COR-L47 (cell line): ENCODE measurements around the gene FAM131C.
"Not testable (repeated sequence)": the region's sequence is repeated elsewhere in the genome, so short reads cannot be mapped to it uniquely, and the experiment has no call there.

ENCODE experiments used
- DNase-seq: peaks from one replicate; lab custom pipeline; 2025; lab: John Stamatoyannopoulos, UW

Gene FAM131C

DNA sequence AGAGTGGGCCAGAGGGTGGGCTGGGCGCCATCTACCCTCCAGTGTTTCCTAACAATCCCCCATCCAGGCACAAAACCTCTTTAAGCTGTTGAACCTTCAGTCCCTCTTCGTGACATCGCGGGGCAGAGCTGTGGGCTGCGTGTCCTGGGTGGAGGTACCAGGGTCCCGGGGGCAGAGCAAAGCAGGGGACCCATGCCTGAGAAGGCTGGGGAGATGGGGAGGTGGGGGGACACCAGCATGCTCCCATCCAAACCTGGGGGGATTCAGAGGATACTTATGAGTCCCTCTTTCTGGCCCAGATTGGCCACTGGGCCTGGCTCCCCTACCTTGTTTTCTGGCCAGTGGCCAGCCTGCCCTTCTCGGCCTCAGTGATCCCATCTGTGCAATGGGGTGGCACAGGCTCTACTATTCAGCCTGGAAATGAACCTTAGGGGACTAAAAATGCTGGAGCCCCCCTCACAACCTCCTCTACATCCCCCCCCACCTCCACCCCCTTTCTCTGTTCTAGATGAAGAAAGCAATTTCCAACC lies 40.3 kb downstream of the FAM131C start:
- DNase-seq, result not testable (repeated sequence)

DNA sequence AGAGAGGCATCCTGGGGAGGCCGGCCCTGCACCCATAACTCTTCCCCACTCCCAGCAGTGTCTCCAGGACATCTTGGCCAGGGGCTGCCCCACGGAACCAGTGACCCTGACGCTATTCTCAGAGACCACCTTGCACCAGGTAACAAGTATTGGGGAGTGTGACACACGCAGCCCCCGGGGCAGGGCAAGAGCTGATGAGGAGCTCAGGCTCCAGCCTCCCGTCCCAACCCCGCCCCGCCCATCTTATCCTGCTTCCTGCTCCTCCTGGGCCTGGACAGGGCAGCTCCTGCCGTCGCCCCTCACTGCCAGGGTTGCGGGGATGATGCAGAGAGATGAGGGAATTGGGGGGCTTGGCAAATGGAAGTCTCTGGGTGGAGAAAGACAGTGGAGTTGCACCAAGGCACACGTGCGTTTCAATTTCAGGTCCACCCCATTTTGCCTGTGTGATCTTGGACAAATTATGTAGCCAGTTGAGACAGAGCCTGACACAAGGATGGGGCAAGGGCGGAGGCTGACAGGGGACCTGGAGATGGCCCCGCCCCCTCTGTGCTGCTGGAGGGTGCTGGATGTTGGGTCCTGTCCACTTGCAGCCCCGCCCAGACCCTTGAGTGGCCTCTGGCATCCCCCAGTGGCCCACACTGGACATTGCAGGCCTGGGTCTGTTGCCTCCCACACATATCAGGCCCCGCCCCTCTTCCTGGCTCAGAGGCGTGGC lies 40.9 kb downstream of the FAM131C start:
- DNase-seq, result peak; percentile 76

DNA sequence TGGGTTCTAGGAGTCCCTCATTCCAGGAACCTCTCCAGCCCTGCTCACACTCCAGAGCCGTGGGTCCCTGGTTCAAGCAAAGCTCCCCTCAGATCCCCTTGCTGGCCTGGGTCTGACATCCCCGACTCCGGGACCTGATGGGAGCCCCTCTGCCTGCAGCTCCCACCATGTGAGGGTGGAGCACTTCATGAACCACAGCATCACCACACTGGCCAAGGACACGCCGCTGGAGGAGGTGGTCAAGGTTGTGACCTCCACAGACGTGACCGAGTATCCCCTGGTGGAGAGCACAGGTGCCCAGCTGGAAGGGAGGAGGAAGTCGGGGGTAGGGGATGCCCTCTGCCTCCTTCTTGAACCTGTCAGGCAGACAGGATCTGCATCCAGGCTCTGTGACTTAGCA lies 41.9 kb downstream of the FAM131C start:
- no peak for DNase-seq

DNA sequence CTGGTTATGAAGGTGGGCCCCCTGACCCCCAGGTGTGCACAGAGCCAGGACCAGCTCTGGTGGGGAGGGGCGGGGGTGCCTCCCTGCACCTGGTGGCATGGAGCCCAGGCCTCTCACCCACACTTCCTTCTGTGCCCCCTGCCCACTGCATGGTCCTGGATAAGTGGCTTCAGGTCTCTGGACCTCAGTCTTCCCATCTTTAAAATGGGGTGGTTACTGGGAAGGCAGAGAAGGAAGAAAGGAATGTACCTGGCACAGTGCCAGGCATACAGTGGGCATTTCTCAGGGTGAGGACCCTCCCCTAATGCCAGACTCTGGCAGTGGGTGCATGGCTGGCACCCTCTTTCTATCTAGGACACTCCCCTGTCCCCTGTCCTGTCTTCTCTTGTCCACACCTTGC lies 44.2 kb downstream of the FAM131C start:
- no peak for DNase-seq

DNA sequence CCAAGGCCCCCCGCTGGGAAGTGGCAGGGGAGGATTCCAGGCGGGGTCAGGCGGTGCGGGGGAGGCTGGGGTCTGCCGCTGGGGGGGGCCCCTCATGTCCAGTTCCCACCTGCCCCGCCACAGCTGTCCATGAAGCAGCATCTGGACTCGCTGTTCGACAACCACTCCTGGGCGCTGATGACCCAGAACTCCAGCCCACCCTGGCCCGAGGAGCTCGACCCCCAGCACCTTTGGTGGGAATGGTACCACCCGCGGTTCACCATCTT lies 44.5 kb downstream of the FAM131C start:
- DNase-seq, result not testable (repeated sequence)

DNA sequence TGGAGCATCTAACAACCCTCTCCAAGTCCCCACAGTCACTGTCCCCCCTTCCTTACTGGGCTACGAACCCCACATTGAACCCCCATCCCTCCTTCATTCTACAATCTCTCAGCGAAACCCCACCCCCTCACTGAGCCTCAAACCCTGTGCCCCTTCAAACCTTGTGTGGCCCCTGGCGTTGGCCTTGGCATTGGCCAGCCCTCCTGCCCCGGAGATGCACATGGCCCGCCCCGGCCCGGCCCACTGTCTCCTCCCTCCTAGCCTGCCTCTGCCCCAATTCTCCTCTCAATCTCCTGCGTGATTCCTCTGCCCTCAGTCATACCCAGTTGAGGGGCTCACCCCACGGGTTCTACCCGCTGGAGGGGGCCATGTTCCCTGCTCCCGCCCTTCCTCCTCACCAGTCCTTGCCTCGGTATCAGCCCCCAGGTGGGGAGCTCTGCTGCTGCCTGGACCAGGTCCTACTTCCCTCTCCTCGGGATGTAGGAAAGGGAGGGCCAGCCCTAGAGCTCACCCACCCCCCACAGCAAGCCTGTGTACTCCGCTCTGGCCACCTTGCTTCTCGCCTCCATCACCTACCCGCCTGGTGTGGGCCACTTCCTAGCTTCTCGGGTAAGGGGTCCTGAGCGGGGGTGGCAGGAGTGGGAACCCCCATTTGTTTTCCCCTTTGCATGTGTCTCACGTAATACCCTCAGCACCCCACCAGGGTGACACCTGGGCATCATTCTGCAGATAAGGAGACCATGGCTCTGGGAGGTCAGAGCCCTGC lies 45.0 kb downstream of the FAM131C start:
- DNase-seq, result no peak

DNA sequence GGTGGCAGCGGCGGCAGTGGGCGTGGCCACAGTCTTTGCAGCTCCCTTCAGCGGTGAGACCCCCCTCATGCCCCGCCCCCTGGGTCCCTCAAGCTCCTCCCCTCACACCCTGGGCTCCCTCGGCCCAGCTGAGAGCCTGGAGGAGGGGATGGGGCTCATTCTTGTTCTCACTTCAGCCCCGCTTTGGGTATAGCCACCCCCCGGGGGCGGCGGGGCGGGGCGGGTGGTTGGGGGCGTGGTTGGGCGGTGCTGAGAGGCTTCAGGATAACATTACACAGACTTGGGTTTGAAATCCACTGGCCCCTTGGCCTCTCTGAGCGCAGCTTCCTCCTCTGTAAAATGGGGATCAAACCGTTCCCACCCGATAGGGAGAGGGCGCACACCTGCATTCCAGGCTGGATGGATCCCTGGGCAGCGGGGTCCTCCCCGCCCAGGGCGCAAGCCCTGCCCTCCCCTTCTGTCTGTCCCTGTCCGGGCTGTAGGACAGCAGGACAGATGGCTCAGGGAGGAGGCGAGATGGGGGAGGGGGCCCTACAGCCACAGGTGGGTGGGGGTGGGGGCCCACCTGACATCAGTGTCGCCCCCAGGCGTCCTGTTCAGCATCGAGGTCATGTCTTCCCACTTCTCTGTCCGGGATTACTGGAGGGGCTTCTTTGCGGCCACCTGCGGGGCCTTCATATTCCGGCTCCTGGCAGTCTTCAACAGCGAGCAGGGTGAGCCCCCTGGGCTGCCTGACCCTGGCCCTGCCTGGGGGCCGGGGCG lies 46.5 kb downstream of the FAM131C start:
- DNase-seq, result no peak

DNA sequence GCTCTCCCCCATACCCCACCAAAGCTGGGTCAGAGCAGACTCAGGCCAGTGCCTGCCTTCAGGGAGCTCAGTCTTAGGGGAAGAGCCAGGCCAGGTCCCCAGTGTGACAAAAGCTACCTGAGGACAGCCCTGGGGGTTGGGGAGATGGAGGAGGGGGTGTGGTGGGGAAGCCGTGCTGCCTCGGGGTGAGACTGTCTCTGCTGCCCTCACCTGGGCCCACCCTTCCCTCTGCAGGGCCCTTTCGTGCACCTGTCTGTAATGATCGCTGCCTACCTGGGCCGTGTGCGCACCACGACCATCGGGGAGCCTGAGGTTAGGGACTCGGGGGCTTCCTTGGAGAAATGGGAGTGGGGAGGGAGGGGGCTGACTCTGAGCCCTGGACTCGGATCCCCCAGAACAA lies 47.1 kb downstream of the FAM131C start:
- not testable (repeated sequence) for DNase-seq

DNA sequence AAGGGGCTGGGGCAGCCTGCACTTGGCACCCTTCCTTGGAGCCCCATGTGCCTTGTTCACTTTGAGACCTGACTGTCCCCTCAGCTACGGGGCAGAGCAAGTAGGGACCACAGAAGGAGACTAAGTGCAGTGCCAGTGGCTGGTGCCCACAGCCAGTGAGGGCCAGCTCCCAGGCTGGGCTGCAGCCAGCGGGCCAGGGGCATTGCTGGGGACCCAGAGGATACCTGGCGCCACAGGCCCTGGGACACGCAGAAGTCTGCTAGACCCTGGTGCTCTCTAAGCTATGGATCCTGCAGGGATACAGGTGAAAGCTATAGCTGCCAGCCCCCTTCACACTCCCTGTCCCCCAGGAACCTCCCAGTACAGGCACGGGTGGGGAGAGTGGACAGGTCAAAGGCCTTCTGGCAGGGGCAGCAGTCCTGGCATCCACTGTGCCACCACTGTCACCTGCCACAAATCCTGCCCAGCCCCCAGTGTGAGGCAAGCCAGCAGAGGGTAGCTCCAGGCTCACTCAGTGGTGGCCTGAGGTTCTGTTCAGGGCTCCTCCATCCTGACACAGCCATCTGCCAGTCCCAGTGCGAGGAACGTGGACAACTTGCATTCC lies 50.3 kb downstream of the FAM131C start:
- DNase-seq, result no peak

DNA sequence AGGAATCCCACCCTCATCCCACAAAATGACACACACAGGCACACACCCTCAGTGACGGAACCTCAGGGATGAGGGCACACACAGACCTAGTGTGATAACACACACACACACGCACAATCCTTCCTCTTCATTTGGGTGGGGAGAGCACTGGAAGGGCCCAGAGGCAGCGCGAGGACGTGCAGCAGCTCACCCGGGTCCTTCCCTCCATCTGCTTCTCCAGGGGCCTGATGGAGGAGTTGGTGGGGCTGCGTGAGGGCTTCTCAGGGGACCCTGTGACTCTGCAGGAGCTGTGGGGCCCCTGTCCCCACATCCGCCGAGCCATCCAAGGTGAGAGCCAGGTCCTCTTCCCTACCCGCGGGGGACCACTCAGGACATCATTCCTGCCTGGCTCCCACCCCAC lies 51.1 kb downstream of the FAM131C start:
- no peak for DNase-seq

DNA sequence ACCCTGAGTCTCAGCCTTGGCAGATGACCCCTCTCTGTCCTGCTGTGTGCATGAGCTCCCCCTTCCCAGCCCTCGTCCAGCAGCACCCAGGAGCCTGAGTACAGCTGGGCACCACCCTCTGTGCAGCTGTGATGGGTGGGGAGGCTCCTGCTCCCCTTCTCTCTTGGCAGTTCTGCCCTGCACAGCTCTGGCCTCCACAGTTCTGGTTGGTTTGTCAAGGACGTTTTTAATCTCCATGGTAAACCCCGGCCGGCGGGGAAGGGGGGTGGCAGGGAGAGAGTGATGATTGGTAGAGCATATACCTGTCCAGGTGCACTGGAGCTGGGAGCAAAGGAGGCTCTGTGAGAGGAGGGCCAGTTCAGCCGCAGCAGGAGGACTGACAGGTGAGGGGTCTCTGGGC lies 51.8 kb downstream of the FAM131C start, which contains the start of gene CLCNKA:
Gene CLCNKA (plus strand): TSS at position 356 of the 400 bp plus-strand sequence. CDS start 584 bp downstream, outside the sequence.
- DNase-seq, result no peak

DNA sequence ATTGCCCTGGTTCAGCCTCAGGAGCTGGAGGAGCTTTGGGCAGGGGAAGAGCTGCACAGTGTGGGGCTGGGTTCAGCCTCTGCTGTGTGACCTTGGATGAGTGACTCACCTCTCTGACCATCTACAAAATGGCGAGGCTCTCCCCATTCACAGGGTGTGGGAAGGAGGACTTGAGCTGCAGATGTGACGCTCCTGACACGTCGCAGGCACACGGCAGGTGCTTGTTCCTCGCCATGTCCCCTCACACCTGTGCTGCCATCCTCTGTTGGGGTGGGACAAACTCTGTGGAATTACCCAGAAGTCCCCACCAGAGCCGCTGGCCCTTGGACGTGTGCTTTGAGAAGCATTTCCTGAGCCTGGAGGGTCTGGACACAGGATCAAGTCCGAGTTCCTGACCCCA lies 52.6 kb downstream of the FAM131C start:
- DNase-seq, result not testable (repeated sequence)

DNA sequence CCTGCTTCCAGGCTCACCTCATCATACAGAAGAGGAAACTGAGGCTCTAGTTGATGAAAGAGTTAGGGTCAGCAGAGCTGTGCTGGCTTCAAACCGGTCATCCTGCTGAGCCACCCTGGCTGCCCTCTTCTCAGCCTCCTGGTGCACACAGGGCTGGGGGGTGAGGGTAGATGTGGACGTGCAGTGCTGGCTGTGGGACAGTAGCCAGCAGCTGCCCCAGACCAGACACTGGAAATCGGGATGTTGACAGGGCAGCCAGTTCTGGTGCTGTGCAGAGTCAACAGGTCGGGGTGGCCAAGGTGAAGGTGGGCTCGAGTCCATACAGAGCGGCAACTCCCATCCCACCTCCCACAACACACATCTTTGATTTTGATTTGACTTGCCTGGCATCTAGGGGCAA lies 53.1 kb downstream of the FAM131C start:
- DNase-seq, result no peak

DNA sequence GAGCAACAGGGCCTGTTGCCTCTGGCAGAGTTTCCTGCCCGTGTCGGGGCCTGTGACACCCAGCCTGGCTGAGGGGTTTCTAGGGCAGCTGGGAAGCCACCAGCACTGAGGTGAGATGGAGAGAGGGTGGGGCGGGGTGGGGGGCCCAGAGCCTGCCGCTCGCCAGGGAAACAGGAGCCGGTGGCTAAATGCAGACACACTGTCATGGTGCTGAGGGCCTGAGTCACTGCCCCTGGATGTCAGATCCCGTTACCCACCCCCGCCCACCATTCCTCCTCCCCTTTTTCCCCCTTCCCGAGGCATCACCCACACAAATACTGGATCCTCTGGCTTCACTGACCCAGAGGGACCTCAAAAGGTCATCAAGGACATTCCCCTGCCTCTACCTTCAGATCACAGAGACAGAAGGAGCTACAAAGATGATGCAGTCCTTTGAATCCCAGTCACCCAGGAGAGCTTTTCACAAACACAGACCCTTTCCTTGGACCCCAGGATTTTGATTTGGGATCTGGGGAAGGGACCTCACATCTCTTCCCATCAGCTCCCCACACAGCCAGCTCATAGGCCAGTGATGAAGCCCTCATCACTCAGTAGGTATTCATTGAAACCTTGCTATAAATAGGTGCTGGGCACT lies 53.7 kb downstream of the FAM131C start:
- DNase-seq, result no peak

DNA sequence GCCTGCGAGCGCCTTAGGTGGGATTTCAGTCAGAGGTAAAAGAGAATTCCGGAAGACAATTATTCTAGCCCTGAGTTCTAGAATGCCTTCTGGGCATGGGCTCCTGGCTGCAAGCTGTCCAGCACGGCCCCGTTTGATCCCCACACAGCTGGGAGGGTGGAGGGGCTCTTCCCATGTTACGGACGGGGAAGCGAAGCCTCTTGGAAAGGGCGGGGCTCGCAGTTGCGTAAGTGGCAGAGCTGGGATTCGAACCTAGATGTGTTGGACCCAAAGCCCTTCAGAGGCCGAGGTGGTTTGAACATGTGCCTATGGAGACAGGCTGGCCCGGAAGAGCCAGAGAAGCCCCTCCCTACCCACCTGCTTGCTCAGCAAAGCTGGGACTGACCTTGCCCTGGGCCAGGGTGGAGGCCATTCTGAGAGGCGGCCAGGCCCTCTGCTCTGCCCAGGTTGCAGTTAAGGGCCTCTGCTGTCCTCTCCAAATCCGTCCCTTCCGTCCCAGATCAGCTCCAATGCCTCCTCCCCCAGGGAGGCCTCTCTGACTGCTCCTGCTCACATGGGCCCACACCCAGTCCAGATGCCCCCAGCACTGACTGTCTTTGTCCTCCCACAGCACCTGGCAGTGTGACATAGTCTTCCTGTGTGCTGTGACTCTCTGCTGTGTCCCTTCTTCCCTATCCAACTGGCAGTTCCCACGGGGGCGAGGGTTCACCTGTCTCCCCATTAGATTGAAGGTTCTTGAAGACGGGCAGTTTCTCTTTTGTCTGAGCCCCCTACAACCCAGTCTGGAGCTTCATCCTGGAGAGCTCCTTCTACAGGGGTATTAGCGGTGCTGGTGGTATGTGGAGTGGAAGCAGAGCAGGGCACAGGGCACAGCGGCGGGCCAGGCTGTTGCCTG lies 54.5 kb downstream of the FAM131C start:
- DNase-seq, result no peak

DNA sequence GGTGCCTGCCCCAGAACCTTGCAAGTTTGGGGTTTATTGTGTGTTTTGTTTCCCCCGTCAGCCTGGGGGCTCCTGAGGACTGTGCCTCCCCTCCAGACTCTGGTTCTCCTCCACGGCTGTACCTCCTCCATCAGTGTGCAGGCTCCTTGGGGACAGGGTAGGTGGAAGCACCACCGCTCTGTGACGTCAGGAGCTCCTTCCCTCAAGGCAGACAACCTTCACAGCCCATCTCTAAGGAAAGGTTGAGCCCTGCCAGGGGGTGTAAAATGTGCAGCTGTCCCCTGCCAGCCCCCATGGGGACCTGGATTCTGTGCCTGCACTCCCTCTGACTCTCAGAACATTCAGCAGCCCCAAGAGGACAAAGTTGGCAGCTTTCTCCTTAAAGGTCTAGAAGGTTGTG lies 55.1 kb downstream of the FAM131C start:
- no peak for DNase-seq

DNA sequence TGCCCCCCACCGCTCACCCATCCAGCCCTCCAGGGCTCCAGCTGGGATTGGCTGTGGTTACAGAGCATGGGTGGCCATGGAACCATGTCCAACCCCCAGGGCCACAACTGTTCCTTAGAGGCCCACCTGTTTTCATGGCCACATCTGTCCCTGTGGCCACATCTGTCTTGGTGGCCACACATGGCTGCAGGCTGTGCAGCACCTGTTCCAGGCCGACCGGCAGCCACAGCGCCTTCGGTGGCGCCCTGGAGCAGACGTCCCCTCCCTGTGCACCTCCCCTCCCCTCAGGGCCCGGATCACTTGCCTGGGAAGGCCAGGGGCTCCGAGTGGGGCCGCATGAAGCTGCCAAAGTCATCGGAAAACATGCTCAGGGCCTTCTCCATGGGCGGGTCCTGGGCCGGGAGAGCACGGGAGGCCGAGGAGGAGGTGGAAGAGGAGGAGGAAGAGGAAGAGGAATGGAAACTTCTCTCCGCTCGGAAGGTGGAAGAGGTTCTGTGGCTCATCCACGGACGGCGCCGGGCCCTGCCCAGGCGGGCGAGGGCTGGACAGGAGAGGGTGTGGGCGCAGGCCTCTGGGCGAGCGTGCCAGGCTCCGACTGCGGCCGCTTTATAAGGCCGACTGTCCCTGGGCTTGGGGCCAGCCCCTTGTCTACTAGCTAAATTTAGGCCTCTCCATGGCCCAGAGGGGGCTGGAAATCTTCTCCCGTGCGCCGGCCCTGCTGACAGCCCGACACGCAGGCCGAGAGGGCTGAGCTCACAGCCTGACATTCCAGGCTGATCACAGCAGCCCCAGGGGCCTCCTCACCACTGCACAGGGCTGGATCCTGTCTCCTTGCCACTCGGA lies 55.8 kb downstream of the FAM131C start, which contains the start of gene HSPB7:
Gene HSPB7 (minus strand): TSS at position 583 of the 843 bp plus-strand sequence. CDS start 80 bp downstream, at position 503.
- DNase-seq, result no peak

DNA sequence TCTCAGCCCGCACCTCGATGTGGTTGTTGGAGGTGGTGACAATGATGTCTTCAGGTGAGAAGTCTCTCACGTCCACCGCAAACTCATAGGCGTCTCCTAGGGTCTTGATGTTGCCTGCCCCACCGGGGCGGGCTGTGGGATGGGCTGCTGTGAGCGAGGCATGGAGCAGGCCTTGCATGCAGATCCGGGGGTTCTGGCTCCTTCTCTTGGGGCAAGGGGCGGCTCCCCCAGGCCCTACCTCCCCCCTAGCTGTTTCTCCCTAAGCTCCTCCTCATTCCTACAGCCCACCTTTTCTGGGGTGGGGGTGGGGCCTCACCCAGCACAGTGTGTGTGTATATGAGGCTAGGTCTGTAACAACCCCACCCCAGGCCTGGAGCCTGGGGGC lies 56.4 kb downstream of the FAM131C start:
- DNase-seq, result no peak
